T47D (cell line): ENCODE results near the gene C14orf132.
A peak's percentile ranks its signal among the peaks of the same experiment; 100 is the strongest.

Source experiments
- DNase-seq, 2 experiments: peaks; one replicate each; pipeline versions ENCODE4 v3.0.0 to v3.0.0-alpha.2; 2011 to 2012; ENCODE audit warnings: low read depth in 1 of 2, low spot score in 1 of 2
- JUND ChIP-seq: IDR thresholded peaks from 2 replicates; pipeline ENCODE4 v1.6.1; 2012; ENCODE audit warnings: low read depth
- in situ Hi-C: cut with HindIII; loops from 2 replicates; pipeline ENCODE4 v1.10.0; 2016; ENCODE audit warnings: low sequenced_read_pairs, low pct_unique_long_range_greater_than_20kb

The C14orf132 gene

DNA sequence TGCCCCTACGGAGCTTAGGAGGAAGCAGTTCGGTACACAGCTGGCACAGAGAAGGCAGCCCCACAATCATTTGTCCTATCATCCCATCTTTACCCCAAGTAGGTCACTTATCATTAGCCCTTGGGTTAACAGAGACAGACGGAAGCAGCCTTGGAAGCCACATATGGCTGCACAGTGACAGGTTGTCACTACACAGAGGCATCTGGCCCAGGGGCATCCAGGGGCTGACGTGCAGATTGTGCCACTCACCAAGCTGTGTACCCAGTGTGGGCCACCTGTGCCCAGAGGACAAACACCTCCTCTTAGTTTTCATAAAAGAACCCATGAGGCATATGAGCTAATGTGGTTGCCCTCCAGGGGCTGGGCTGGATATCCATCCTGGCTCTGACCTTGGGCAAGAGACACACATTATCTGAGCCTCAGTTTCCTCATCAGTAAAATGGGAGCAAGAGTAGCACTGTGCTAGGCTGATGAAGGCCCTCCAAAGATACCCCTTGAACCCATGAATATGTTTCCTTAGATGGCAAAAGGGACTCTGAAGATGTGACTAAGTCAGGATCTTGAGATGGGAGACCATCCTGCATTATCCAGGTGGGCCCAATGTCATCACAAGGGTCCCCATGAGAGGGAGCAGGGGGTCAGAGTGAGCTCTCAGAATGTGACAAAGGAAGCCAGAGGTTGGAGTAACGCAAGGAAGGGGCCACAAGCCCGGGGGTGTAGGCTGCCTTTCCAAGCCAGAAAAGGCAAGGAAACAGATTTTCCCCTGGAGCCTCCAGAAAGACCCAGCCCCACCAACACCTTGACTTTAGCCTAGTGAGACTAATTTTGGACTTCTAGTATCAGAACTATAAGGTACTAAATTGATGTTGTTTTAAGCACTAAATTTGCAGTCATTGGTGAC is 64.6 kb downstream of the C14orf132 start:
- no peak for TF ChIP-seq JUND
- DNase-seq, result no peak
- in situ Hi-C loops, result loop anchor here (25.0 kb wide), 1 partner anchor 183 kb away; no protein-coding TSS in a partner anchor

DNA sequence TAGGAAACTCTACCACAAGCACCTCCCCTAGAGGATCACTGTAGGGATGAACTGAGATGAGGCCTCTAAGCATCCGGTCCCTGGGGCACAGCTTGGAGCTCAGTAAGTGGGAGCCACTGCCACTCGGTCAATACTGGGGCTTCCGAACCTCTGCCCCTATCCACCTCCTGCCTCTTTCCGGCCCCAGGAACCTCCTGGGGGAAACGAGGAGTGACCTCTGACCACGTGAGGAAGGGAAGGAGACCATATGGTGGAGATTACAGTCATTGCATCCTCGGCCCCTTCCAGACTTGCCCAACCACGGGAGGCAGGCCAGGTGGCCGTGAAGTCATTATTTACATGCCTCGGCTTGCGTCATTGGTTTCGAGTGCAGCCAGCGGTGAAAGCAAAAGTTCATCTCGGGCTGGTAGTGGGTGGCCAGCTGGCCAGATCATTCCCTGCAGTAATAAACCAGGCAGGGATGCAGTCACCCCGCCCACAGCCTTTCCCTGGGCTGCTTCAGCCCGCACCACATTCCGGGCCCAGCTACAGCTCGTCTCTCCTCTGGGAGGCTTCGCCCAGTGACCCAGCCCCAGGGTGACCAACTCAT is 65.4 kb downstream of the C14orf132 start:
- in situ Hi-C loops, result loop anchor here (25.0 kb wide), 1 partner anchor 183 kb away; no protein-coding TSS in a partner anchor

DNA sequence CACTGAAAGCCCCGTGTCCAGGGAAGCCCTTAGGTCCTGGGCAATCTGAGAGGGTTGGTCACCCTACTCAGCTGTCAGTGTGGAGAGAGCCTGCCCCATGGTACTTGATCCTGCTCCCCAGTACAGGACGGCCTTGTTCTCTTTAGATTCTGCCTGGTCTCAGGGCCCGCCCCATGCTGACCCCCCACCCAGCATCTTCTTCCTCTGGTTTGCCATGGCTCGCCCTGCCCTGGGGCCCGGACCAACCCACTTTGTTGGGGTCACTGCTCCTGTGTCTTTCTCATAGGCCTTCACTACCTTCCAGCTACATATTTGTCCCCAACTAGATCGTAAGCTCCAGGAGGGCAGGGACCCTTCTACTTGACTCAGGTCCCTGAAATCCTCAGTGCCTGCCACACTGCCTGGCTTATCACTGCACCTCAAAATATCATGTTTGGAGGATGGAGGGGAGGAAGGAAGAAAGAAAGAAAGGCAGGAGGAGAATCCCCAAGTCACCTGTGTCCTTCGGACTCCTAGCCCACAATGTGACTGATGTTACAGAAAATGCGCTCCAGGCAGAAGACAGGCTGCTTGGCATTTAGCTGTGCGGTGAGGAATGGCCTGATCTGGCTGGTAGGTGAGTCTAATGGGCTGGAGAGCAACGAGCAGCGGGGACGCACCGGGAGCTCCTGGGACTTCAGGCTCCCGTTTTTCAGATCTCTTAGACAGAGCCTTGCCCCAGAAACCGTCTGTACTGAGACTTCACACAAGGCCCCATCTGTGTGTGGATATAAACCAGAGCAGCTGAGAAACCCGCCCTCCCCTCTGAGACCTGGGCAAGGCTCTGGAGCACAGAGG is 66.1 kb downstream of the C14orf132 start:
- in situ Hi-C loops, result loop anchor here (25.0 kb wide), 1 partner anchor 182 kb away; no protein-coding TSS in a partner anchor

More for the DNA sequence above, 65.4 kb downstream of the C14orf132 start:
- peak in 1 of 2 experiments; percentile 75 for DNase-seq
- TF ChIP-seq JUND, result no peak

DNA sequence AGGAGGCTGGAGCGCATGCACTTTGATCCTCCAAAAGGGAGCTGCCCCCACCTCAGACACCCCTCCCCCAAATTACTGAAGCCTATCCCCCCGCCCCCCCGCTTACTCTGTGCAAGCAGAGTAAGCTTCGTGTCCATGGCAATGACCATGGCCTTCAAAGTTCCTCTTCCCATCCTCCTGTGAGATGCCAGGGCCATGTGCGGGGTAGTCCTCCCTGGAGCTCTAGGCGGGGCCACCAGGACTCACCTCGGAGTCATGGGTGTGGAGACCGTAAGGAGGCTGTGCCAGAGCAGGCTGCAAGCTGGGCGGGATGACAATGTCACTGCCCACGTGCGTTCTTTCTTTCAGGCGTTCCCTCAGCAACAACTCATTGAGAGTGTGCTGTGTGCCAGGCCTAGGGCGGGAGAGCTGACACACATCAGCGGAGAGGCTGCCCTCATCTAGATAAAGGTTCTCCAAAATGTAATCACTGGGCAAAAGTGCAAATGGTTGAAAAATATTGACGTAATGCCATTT is 66.8 kb downstream of the C14orf132 start:
- no peak for TF ChIP-seq JUND
- no peak for DNase-seq
- in situ Hi-C loops, result loop anchor here (25.0 kb wide), 1 partner anchor 181 kb away; no protein-coding TSS in a partner anchor

More for the DNA sequence above, 66.1 kb downstream of the C14orf132 start:
- no peak for TF ChIP-seq JUND
- DNase-seq, result no peak

DNA sequence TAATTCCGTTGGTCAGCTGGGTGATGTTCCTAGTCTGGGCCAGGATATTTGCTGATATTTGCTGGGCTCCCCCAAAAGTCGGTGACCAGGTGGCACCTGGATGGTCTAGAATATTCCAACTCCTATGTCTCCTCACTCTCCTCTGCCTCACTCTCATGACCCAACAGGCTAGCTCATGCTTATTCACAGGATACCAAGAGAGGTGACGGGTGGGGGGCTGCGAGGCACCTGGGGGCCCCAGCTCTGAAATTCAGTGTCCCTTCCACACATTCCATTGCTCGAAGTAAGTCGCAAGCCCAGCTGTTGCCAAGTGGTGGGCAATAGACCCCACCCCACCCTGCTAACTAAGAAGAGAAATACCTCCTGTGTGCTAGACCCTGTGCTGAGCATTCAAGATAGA is 67.7 kb downstream of the C14orf132 start:
- no peak for TF ChIP-seq JUND
- in situ Hi-C loops, result loop anchor here (25.0 kb wide), 1 partner anchor 180 kb away; no protein-coding TSS in a partner anchor
- no peak for DNase-seq

DNA sequence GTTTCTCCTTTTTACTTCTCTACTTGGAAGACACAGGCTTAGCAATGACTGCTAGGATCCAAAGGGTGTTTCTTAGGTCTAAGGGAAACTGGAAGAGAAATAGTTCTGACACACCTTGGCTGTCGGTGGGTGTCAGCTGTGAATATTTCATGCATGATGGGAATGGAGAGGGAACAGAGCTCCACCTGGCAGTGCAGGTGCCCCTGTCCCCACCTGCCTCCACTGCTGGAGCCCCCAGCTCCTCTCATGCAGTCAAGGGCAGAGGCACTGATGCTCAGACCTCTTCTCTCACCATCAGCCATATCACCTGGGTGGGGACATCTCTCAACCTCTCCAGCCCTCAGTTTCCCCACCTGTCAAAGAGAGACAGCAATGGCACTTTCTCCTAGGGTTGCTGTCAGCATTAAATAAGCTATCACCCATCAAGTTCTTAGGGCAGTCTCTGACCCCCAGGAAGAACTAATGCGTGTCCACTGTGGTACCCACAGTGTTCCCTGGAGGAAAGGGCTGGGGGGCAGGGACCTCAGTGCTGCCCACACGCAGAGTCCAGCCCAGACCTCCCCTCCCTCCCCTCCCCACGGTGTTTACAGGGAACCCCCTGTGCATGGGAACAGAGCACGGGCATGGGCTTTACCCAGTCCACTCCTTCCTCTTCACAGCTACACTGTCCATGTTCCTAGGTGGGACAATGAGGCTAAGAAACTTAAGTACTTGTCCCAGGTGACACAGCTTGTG is 69.1 kb downstream of the C14orf132 start:
- no peak for DNase-seq
- TF ChIP-seq JUND, result no peak
- in situ Hi-C loops, result loop anchor here (25.0 kb wide), 1 partner anchor 179 kb away; no protein-coding TSS in a partner anchor

DNA sequence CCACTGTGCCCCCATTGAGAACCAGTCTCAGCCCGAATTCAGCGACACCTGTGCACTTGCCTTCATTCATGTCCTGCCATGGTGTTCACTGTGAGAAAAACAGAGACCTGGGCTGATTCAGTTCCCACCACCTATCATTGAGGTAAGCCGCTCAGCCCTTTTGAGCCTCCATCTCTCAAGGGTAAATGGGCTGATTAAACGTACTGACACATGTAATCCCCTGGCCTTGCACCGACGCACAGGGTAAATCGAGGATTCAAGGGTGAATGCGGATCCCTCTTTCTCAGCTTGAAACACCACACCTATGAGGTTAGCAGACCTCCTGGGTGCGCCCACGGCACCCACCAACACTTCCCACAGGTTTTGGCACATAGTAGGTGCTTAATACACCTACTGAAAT is 69.7 kb downstream of the C14orf132 start:
- DNase-seq, result no peak
- in situ Hi-C loops, result loop anchor here (25.0 kb wide), 1 partner anchor 178 kb away; no protein-coding TSS in a partner anchor
- no peak for TF ChIP-seq JUND

DNA sequence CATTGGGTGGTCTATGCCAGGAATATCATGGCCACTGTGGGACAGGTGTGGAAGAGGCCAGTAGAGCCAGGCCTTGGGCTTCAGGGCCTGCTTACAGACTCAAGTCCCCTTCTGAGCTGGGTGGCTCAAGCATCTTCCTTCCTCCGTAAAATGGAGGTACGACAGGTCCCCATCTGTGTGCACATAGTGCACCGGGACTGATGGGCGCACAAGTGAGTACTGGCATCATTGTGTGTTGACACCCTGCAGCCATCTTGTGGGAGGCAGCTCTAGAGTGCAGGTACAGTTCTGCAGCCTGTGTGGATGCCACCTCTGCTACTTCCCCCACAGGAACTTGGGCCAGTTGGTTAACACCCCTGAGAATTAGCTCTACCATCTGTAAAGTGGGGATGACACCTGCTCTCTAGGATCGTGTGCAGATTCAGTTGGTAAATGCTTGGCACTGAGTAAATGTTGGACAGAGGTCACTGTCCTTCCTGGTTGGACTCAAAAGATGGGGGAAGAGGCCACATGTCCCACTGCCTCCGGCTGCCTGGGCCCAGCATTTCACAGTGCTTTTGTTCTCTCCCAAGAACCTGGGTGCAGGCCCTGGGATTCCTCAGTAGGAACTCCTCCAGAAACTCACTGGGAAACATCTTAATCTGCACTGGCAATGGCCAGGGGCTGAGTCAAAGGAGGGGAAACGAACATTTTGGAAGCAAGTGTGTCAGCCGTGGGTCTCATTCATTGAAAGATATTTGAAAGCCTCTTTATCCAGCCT is 70.6 kb downstream of the C14orf132 start:
- in situ Hi-C loops, result loop anchor here (25.0 kb wide), 1 partner anchor 178 kb away; no protein-coding TSS in a partner anchor
- no peak for TF ChIP-seq JUND
- DNase-seq, result no peak

DNA sequence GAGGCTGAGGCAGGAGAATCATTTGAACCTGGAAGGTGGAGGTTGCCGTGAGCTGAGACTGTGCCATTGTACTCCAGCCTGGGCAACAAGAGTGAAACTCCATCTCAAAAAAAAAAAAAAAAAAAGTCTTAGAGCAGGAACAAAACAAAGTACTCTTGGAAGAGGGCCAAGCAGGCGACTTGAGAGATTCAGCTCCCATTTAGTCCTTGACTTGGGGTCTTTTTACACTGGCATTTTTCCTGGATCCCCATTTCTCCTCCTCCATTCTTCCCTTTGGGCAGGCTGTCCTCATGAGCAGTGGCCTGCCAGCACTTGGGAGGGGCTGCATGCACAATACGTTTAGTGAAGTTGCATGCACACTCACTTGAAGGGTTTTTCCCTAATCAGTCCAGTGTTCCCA is 72.9 kb downstream of the C14orf132 start:
- TF ChIP-seq JUND, result no peak
- DNase-seq, result no peak
- in situ Hi-C loops, result loop anchor here (25.0 kb wide), 1 partner anchor 175 kb away; no protein-coding TSS in a partner anchor

DNA sequence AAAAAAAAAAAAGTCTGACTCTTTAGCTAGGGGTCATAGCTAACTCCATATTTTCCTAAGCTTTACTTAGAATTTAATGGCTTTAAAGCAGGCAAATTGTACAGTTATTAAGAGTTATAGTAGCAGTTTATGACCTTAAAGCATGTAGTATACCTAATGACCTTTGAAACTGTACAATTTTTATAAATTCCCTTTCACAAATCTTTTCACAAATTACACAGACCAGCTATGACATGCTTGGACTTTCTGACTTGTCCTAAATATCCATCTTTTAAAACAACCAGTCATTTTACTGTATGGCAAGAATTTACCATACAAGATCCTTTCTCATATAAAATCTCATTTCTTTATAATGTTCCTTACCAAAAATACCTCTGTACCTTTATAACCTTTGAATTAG is 74.8 kb downstream of the C14orf132 start:
- no peak for DNase-seq
- no peak for TF ChIP-seq JUND
- in situ Hi-C loops, result loop anchor here (25.0 kb wide), 1 partner anchor 173 kb away; no protein-coding TSS in a partner anchor
